ENCODE data around the gene DYNC2LI1.

DYNC2LI1 gene

GRCh38 chr2:43851011-43851980, 77.5 kb downstream of the DYNC2LI1 start:
- Histone ChIP-seq H3K4me1 (ENCODE audit: control insufficient read depth, insufficient read depth, low read length) (no peaks in the 10 kb centered on the region), H3K27me3 (replicated peaks; ENCODE audit: control insufficient read depth, insufficient read depth, low read length) (peaks cover 68% of the 10 kb centered on the region), H3K4me3 (ENCODE audit: low read length) (no peak overlapping the region), H3K9me3 (ENCODE audit: control insufficient read depth, low read length) (no peaks in the 10 kb centered on the region), H3K36me3 (ENCODE audit: control insufficient read depth, insufficient read depth, low read length, severe bottlenecking) (no peaks in the 10 kb centered on the region), H3K9ac (ENCODE audit: low read length) (no peak overlapping the region)
- DNase-seq (ENCODE audit: low read depth): no peak

GRCh38 chr2:43852196-43852730, 78.4 kb downstream of the DYNC2LI1 start:
- Histone ChIP-seq H3K9ac (ENCODE audit: low read length) (no peak overlapping the region), H3K27me3 (replicated peaks; ENCODE audit: control insufficient read depth, insufficient read depth, low read length) (peaks cover 71% of the 10 kb centered on the region), H3K36me3 (ENCODE audit: control insufficient read depth, insufficient read depth, low read length, severe bottlenecking) (no peaks in the 10 kb centered on the region), H3K9me3 (ENCODE audit: control insufficient read depth, low read length) (no peaks in the 10 kb centered on the region), H3K4me1 (ENCODE audit: control insufficient read depth, insufficient read depth, low read length) (no peaks in the 10 kb centered on the region), H3K4me3 (ENCODE audit: low read length) (no peak overlapping the region)
- DNase-seq (ENCODE audit: low read depth): no peak

GRCh38 chr2:43853141-43854081, 79.6 kb downstream of the DYNC2LI1 start:
- no peaks in the 10 kb centered on the region for H3K36me3 ChIP-seq (ENCODE audit: control insufficient read depth, insufficient read depth, low read length, severe bottlenecking)
- H3K27me3 ChIP-seq (replicated peaks; ENCODE audit: control insufficient read depth, insufficient read depth, low read length): peaks cover 73% of the 10 kb centered on the region
- no peak overlapping the region for H3K9ac ChIP-seq (ENCODE audit: low read length)
- no peak overlapping the region for H3K4me3 ChIP-seq (ENCODE audit: low read length)
- no peaks in the 10 kb centered on the region for H3K9me3 ChIP-seq (ENCODE audit: control insufficient read depth, low read length)
- DNase-seq (ENCODE audit: low read depth): no peak
- no peaks in the 10 kb centered on the region for H3K4me1 ChIP-seq (ENCODE audit: control insufficient read depth, insufficient read depth, low read length)

GRCh38 chr2:43854671-43855070, 80.8 kb downstream of the DYNC2LI1 start:
- no peaks in the 10 kb centered on the region for H3K36me3 ChIP-seq (ENCODE audit: control insufficient read depth, insufficient read depth, low read length, severe bottlenecking)
- peaks cover 84% of the 10 kb centered on the region for H3K27me3 ChIP-seq (replicated peaks; ENCODE audit: control insufficient read depth, insufficient read depth, low read length)
- DNase-seq (ENCODE audit: low read depth): no peak
- no peaks in the 10 kb centered on the region for H3K4me1 ChIP-seq (ENCODE audit: control insufficient read depth, insufficient read depth, low read length)
- no peak overlapping the region for H3K4me3 ChIP-seq (ENCODE audit: low read length)
- H3K9ac ChIP-seq (ENCODE audit: low read length): no peak overlapping the region
- no peaks in the 10 kb centered on the region for H3K9me3 ChIP-seq (ENCODE audit: control insufficient read depth, low read length)

- no peaks in the 10 kb centered on the region for H3K4me1 ChIP-seq (ENCODE audit: control insufficient read depth, insufficient read depth, low read length)
- H3K4me3 ChIP-seq (ENCODE audit: low read length): no peak overlapping the region
- no peaks in the 10 kb centered on the region for H3K36me3 ChIP-seq (ENCODE audit: control insufficient read depth, insufficient read depth, low read length, severe bottlenecking)
- H3K27me3 ChIP-seq (replicated peaks; ENCODE audit: control insufficient read depth, insufficient read depth, low read length): peaks cover 91% of the 10 kb centered on the region
- H3K9ac ChIP-seq (ENCODE audit: low read length): no peak overlapping the region
- no peaks in the 10 kb centered on the region for H3K9me3 ChIP-seq (ENCODE audit: control insufficient read depth, low read length)
- DNase-seq (ENCODE audit: low read depth): no peak
Measured at GRCh38 chr2:43855292-43855691, 81.5 kb downstream of the DYNC2LI1 start.

Data from adipocyte (in vitro differentiated cells).